ENCODE data around the gene COL24A1. TPM values are rescaled to one million over a fixed set of nuclear protein-coding genes. Genes with fewer than 3 reads are reported as not detected.

Gene COL24A1
- total and polyA plus RNA-seq, 10 donors, result 0.06 to 1.1 (median 0.55) TPM

DNA sequence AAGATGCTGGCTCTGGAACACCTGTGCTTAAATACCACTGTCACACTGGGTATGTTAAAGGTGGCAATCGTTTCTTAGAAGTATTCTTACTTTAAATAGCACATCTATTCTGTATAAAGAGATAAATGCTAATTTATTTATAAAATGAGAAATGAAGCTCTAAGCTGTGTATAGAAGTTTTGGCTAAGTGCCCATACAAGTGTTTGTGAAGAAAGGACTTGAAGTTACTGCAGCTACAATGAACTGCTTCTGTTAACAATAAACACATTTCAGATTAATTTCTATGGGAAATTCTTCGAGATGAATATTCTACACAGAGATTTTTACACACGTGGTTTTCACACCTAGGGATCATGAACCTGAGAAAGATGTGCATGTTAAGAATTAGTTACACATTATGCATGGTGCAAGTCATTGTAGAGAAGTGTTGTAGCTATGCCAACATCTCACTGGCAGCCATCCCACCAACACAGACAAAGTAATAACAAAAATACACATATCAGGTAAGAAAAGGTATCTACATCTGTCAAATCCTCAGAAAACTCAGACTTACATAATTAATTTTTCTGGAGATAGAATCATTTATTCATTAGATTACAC is 16.2 kb downstream of the COL24A1 start:
- H3K36me3 ChIP-seq, result no peaks in the 10 kb centered on the region
- TF ChIP-seq CTCF (IDR thresholded peaks at IDR 0.05 in 8 of 11, conservative IDR thresholded peaks at IDR 0.05 in 3 of 11) (no peak), POLR2AphosphoS5 (IDR thresholded peaks at IDR 0.05) (no peak), POLR2A (IDR thresholded peaks at IDR 0.05) (no peak)
- no peaks in the 10 kb centered on the region for H3K4me1 ChIP-seq
- no peak overlapping the region for H3K27ac ChIP-seq
- no peak for DNase-seq
- intact Hi-C loops (cut with DNase I; ENCODE audit: low total_unique reads), result no loop called here
- WGBS, 5 donors, result 61 to 81% (median 64%) methylated on average over 3 of the region's 3 CpGs
- H3K4me3 ChIP-seq, result no peak overlapping the region
- no peaks in the 10 kb centered on the region for H3K27me3 ChIP-seq (replicated peaks in 1 of 7)
- no peaks in the 10 kb centered on the region for H3K9me3 ChIP-seq

DNA sequence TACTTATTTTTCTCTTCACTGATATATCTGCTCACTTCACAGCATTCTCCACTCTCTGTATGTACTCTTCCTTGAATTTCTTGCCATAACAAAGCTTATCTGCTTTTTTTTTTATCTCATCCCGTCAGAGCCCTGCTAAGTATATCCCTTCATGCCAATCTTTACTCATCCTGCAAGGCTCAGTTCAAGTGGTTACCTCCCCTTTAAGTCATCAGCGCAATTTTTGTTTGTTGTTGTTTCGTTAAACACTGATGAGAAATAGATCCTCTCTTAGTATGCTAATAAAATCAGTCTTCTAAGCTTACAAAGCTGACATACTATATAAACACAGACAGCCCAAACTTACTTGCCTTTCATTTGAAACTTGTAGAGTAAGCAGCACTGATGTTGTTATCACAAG is 17.8 kb downstream of the COL24A1 start:
- no peak overlapping the region for H3K27ac ChIP-seq
- intact Hi-C loops (cut with DNase I; ENCODE audit: low total_unique reads), result no loop called here
- no peak for DNase-seq
- TF ChIP-seq POLR2AphosphoS5 (IDR thresholded peaks at IDR 0.05) (no peak), CTCF (IDR thresholded peaks at IDR 0.05 in 8 of 11, conservative IDR thresholded peaks at IDR 0.05 in 3 of 11) (no peak), POLR2A (IDR thresholded peaks at IDR 0.05) (no peak)
- no peaks in the 10 kb centered on the region for H3K4me1 ChIP-seq
- H3K9me3 ChIP-seq, result no peaks in the 10 kb centered on the region
- WGBS, 5 donors, result 48 to 76% (median 74%) methylated on average over 3 of the region's 3 CpGs
- H3K27me3 ChIP-seq (replicated peaks in 1 of 7), result no peaks in the 10 kb centered on the region
- H3K4me3 ChIP-seq, result no peak overlapping the region
- H3K36me3 ChIP-seq, result no peaks in the 10 kb centered on the region

DNA sequence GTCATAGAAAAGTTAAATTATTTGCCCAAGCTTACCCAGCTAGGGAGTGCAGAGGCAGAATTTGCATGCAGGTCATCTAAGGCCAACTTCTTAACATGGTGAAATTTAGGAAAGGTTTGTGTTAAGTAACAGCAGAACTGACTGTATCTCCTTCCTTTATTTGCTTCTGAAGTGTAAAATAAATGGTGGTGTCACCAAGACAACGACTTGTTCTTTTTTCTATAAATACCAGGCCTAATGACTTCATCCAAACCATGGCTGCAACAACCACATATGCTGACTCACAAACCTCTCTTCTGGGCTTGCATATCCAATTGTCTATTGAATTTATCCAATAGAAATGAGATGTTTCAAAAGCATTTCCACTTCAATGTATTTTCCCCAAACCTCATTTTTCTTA is 19.1 kb downstream of the COL24A1 start:
- no peak for DNase-seq
- intact Hi-C loops (cut with DNase I; ENCODE audit: low total_unique reads), result no loop called here
- Histone ChIP-seq H3K36me3 (no peaks in the 10 kb centered on the region), H3K27ac (no peak overlapping the region), H3K9me3 (no peaks in the 10 kb centered on the region), H3K4me3 (no peak overlapping the region), H3K27me3 (replicated peaks in 1 of 7) (no peaks in the 10 kb centered on the region), H3K4me1 (no peaks in the 10 kb centered on the region)
- no peak for TF ChIP-seq POLR2AphosphoS5 (IDR thresholded peaks at IDR 0.05)
- TF ChIP-seq POLR2A (IDR thresholded peaks at IDR 0.05), result no peak
- TF ChIP-seq CTCF (IDR thresholded peaks at IDR 0.05 in 8 of 11, conservative IDR thresholded peaks at IDR 0.05 in 3 of 11), result no peak
- WGBS, 5 donors, result 0 to 8% (median 4%) methylated on average over 1 of the region's 1 CpG

- Histone ChIP-seq H3K4me1 (no peaks in the 10 kb centered on the region), H3K4me3 (no peak overlapping the region), H3K9me3 (peaks cover 0 to 8% (median 0%) of the 10 kb centered on the region in 8 donors), H3K36me3 (no peaks in the 10 kb centered on the region), H3K27me3 (replicated peaks in 1 of 7) (no peaks in the 10 kb centered on the region), H3K27ac (no peak overlapping the region)
- WGBS, 5 donors, result 71 to 85% (median 80%) methylated on average over 3 of the region's 3 CpGs
- DNase-seq, result no peak
- intact Hi-C loops (cut with DNase I; ENCODE audit: low total_unique reads), result no loop called here
- no peak for TF ChIP-seq POLR2A (IDR thresholded peaks at IDR 0.05)
- no peak for TF ChIP-seq CTCF (IDR thresholded peaks at IDR 0.05 in 8 of 11, conservative IDR thresholded peaks at IDR 0.05 in 3 of 11)
- TF ChIP-seq POLR2AphosphoS5 (IDR thresholded peaks at IDR 0.05), result no peak
Measured at GRCh38 chr1:86119214-86119764, 37.3 kb downstream of the COL24A1 start.
